ENCODE data around the gene CYP21A2.
A peak's percentile ranks its signal among the peaks of the same experiment; 100 is the strongest.
"Not testable (repeated sequence)": the region's sequence is repeated elsewhere in the genome, so short reads cannot be mapped to it uniquely, and the experiment has no call there.

The CYP21A2 gene

DNA sequence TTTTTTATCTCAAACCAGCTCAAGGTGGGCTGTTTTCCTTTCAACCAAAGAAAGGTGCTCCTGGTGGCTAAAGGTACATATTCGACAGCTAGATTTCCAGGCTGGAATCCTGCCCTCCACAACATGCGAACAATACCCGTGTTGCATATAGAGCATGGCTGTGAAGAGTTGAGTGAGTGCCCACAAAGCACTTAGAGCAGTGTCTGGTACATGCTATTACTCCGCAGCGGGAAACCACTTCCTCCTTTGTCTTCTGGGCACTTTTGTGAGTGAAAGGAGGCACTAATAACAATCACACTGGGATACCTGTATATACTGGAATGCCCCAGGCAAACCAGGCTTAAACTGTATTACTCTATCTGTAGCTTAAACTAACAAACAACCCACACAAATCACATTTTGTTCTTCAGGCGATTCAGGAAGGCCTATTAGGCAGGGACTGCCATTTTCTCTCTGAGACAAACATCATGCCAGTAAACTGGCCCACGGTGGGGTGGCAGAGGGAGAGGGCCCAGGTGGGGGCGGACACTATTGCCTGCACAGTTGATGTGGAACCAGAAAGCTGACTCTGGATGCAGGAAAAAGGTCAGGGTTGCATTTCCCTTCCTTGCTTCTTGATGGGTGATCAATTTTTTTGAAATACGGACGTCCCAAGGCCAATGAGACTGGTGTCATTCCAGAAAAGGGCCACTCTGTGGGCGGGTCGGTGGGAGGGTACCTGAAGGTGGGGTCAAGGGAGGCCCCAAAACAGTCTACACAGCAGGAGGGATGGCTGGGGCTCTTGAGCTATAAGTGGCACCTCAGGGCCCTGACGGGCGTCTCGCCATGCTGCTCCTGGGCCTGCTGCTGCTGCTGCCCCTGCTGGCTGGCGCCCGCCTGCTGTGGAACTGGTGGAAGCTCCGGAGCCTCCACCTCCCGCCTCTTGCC lies at the start of gene CYP21A2:
Gene CYP21A2, plus strand, starts transcription at position 818 of the 927 bp plus-strand sequence. Its CDS starts 8 bp downstream, at position 826.
- not testable (repeated sequence) for DNase-seq (ENCODE audit: low spot score)

DNA sequence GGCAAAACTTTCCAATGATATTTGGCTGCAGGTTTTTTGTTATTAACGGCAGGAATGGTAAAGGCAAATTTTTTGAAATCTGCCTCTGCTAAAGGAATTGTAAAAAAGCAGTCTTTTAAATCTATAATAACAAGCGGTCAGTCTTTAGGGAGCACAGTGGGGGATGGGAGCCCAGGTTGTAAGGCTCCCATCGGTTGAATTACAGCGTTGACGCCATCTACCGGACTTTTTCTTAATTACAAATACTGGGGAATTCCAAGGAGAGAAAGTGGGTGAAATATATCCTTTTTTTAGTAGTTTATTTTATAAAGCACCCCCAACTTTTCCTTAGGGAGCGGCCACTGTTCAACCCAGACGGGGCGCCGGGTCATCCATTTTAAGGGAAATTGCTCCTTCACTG lies 48.9 kb upstream of the CYP21A2 start:
- DNase-seq (ENCODE audit: low spot score) = not testable (repeated sequence)

DNA sequence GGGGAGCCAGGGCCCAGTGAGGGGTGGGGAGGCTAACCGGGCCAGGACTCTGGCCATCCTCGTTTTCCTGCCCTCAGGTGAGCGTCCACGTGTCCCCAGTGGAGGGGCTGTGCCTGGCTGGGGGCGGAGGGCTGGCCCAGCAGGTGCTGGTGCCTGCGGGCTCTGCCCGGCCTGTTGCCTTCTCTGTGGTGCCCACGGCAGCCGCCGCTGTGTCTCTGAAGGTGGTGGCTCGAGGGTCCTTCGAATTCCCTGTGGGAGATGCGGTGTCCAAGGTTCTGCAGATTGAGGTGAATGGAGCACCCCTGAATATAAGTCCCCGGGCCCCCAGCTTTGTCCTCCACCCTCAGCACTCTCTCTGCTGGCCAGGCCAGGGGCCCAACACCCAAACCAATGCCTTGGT lies 43.8 kb upstream of the CYP21A2 start:
- not testable (repeated sequence) for DNase-seq (ENCODE audit: low spot score)

DNA sequence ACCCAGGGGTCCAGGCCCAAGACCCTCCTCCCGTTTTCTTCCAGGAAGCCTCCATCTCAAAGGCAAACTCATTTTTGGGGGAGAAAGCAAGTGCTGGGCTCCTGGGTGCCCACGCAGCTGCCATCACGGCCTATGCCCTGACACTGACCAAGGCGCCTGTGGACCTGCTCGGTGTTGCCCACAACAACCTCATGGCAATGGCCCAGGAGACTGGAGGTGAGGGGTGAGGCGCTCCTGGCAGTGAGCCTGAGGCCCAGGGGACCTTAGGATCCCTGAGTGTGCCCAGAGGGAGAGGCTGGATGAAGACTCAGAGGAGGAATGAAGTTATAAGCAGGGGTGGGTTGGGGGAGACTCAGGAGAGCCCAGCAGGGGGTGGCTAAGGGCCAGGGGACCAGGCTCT lies 41.8 kb upstream of the CYP21A2 start:
- DNase-seq (ENCODE audit: low spot score) = not testable (repeated sequence)

DNA sequence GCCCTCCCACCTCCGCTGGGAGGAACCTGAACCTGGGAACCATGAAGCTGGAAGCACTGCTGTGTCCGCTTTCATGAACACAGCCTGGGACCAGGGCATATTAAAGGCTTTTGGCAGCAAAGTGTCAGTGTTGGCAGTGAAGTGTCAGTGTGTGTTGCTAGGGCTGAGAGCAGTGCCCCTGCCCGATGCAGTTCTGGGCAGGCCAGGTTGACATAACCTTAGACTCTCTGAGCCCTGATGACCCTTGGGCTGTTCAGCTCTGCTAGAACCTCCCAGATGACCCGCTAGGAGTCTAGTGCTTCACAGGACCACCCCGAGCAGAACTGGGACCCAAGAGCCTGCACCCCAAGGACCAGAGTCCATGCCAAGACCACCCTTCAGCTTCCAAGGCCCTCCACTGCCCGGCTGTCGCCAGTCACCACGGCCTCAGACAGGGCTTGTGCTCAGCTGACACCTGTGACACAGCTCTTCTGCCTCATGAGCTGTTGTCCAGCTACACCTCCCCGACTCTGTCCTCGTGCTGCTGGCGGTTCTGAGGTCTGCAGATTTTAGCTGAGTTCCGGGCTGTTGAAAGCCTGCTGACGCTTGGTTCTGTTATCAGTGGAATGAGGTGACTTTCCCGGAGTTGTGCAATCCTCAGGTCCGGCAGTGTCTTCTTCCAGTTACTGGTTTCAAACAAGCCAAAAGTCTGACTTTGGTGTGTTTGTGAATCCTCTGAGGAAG lies 35.5 kb upstream of the CYP21A2 start:
- not testable (repeated sequence) for DNase-seq (ENCODE audit: low spot score)

DNA sequence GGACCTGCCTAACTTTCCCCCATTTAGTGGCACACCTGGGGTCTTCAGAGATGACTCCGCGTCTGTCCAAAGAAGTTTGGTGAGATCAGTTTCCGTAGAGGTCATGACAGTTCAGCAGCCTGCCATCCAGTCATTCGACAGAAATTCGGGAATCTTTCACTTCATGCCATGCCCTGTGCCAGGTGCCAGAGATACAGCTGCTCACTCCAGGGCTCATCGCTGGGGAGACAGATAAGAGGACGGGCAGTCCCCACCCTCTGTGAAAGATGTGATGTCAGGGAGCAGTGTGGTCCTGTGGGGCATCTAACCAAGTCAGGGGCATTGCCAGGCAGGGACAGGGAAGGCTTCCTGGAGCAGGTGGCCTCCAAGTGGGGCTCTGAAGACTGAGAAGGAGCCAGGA lies 34.9 kb upstream of the CYP21A2 start:
- not testable (repeated sequence) for DNase-seq (ENCODE audit: low spot score)

DNA sequence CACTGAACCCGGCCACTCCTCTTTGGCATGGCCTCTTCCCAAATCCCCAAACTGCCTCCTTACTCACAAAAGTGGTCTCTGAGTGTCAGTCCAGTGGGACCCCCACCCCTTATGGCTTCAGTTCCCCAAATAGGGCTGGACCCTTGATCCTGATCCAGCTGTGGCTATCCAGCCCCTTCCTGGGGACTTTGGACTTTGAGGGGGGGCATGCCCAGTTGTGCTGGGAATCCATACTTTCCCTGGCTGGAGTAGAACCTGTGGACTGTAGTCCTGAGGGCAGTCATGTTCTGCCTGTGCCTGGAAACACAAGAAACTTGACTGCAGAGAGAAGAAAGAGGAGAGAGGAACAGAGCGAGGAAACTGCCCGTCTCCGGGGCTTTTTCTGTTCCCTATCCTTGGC lies 33.8 kb upstream of the CYP21A2 start:
- DNase-seq (ENCODE audit: low spot score) = not testable (repeated sequence)

DNA sequence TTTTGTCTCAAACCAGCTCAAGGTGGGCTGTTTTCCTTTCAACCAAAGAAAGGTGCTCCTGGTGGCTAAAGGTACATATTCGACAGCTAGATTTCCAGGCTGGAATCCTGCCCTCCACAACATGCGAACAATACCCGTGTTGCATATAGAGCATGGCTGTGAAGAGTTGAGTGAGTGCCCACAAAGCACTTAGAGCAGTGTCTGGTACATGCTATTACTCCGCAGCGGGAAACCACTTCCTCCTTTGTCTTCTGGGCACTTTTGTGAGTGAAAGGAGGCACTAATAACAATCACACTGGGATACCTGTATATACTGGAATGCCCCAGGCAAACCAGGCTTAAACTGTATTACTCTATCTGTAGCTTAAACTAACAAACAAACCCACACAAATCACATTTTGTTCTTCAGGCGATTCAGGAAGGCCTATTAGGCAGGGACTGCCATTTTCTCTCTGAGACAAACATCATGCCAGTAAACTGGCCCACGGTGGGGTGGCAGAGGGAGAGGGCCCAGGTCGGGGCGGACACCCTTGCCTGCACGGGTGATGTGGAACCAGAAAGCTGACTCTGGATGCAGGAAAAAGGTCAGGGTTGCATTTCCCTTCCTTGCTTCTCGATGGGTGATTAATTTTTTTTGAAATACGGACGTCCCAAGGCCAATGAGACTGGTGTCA lies 33.2 kb upstream of the CYP21A2 start:
- DNase-seq (ENCODE audit: low spot score) = peak; percentile 0

DNA sequence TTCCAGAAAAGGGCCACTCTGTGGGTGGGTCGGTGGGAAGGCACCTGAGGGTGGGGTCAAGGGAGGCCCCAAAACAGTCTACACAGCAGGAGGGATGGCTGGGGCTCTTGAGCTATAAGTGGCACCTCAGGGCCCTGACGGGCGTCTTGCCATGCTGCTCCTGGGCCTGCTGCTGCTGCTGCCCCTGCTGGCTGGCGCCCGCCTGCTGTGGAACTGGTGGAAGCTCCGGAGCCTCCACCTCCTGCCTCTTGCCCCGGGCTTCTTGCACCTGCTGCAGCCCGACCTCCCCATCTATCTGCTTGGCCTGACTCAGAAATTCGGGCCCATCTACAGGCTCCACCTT lies 32.7 kb upstream of the CYP21A2 start:
- DNase-seq (ENCODE audit: low spot score) = not testable (repeated sequence)

DNA sequence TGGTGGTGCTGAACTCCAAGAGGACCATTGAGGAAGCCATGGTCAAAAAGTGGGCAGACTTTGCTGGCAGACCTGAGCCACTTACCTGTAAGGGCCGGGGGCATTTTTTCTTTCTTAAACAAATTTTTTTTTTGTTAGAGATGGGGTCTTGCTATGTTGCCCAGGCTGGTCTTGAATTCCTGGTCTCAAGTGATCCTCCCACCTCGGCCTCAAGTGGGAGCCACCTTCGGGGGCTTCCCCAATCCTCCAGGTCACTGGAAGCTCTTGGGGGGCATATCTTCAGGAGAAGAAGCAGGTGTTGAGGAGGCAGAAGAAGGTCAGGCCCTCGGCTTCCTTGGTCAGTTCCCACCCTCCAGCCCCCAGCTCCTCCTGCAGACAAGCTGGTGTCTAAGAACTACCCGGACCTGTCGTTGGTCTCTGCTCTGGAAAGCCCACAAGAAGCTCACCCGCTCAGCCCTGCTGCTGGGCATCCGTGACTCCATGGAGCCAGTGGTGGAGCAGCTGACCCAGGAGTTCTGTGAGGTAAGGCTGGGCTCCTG lies 32.2 kb upstream of the CYP21A2 start:
- DNase-seq (ENCODE audit: low spot score) = not testable (repeated sequence)

DNA sequence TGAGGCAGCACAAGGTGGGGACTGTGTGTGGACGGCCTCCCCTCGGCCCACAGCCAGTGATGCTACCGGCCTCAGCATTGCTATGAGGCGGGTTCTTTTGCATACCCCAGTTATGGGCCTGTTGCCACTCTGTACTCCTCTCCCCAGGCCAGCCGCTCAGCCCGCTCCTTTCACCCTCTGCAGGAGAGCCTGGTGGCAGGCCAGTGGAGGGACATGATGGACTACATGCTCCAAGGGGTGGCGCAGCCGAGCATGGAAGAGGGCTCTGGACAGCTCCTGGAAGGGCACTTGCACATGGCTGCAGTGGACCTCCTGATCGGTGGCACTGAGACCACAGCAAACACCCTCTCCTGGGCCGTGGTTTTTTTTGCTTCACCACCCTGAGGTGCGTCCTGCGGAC lies 31.1 kb upstream of the CYP21A2 start:
- not testable (repeated sequence) for DNase-seq (ENCODE audit: low spot score)

DNA sequence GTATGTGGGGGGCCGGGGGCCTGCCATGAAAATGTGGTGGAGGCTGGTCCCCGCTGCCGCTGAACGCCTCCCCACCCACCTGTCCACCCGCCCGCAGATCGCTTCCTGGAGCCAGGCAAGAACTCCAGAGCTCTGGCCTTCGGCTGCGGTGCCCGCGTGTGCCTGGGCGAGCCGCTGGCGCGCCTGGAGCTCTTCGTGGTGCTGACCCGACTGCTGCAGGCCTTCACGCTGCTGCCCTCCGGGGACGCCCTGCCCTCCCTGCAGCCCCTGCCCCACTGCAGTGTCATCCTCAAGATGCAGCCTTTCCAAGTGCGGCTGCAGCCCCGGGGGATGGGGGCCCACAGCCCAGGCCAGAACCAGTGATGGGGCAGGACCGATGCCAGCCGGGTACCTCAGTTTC lies 30.2 kb upstream of the CYP21A2 start:
- not testable (repeated sequence) for DNase-seq (ENCODE audit: low spot score)

DNA sequence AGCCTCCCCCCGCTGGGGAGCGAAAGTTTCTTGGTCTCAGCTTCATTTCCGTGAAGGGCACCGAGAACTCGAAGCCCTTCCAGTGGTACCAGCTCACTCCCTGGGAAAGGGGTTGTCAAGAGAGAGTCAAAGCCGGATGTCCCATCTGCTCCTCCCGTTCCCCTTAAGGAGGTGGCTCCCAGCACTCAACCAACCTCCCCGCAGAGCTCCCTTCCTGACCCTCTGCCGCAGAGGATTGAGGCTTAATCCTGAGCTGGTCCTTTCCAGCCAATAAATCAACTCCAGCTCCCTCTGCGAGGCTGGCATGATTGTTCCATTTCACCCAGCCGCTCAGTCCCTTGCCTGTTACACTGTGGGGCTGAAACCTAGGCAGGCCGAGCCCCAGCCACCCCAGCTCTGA lies 29.6 kb upstream of the CYP21A2 start:
- not testable (repeated sequence) for DNase-seq (ENCODE audit: low spot score)

DNA sequence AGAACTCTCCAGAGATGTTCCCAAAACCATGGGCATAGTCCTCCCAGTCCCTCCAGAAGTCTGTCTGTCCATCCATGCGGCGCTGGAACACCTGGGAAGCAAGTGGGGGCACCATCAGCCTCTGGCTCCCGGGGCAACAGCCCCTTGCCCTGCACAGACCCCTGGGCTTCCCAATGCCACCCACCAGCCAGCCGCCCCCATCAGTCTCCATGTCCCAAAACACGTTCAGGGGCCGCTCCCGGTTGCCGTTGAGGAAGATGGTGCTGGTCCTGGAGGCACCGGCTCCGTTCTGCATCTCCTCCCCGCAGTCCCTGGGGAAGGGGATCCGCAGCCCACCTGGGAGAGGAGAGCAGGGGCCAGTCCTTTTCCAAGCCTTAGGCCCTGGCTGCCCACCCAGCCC lies 28.7 kb upstream of the CYP21A2 start:
- not testable (repeated sequence) for DNase-seq (ENCODE audit: low spot score)

DNA sequence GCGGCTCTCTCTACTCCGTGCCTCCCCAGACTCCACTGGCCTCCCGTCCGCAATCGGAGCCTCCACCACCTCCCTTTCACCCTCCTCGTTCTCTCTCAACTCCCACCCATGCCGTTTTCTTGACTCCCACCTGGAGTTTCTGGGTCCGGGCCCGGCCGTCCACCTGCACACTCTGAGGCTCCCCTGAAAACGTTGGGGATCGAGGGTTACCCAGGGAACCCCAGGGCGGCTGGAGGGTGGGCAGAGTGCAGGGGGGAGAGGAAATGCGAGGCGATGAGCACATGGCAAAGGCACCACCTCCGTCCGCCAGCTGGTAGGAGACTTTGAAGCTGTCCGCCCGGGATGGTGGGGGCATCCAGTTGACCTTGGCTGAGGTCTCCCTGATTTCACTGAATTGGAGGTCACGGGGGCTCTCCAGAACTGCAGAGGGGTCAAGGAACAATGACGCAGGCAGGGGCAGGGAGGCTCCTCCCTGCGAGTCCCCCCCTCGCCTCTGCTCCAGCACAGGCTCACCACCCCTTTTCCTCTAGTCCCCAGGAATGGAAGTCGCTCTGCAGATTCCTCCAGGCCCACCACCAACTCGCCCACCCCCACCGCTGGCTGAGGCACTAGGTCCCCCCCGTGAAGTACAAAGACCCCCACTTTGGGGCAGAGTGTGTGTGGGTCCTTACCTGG lies 27.2 kb upstream of the CYP21A2 start:
- DNase-seq (ENCODE audit: low spot score) = not testable (repeated sequence)

DNA sequence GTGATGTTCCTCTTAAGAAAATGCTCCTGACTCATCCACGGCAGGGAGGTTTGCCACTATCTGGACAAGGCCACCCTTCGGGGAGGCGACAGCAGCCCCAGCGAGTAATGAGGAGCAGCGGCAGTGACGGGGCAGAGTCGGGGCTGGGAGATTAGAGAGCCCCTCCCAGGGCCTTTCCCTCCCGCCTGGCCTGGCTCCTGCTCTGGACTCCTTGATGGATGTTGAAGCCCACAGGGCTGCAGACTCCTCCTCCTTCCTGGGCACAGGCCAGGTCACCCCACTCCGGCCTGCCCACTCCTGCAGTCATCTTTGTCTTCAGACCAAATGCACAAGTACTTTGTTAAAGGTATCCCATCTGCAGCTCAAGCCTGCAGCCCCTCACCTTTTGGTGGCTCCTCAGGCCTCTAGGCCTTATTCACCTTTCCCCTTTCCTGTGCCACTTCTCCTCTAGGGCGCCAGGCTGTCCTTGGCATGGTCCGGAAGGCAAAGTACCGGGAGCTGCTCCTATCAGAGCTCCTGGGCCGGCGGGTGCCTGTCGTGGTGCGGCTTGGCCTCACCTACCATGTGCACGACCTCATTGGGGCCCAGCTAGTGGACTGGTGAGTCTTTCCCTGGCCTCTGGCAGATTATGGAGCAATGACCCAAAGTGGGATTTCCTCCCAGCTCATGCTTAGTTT lies 25.1 kb upstream of the CYP21A2 start:
- DNase-seq (ENCODE audit: low spot score) = not testable (repeated sequence)

DNA sequence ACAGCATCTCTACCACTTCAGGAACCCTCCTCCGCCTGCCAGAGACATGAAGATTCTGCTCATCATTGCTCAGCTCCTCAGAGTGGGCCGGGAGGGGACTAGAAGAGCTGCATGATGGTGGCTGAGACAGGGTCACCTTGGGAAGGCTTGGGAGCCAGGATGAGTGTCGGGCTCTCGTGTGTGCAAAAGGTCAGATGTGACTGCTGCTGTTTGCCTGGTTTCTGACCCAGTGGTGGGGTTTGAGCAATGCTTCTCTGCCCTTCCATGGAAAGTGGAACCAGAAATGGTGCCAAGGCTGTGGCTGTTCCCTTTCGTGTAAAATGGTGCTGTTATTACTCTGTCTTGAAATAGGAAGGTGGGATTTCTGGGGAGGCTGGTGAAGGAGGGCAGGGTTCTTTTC lies 24.5 kb upstream of the CYP21A2 start:
- DNase-seq (ENCODE audit: low spot score) = not testable (repeated sequence)

DNA sequence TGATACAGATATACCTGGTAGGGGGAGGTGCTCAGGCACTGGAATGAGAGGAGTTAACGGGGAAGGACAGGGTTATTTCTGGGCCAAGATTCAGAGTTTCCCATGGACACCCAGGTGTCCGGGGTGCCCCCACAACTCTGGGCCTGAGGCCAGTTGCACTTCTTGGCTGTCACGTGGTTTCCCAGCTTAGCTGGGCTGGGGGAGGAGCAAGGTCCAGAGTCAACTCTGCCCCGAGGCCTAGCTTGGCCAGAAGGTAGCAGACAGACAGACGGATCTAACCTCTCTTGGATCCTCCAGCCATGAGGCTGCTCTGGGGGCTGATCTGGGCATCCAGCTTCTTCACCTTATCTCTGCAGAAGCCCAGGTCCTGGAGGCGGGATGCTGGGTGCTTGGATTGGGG lies 23.7 kb upstream of the CYP21A2 start, which contains the start of gene C4B:
Gene C4B, plus strand, starts transcription at position 249 of the 400 bp plus-strand sequence. Its CDS starts 51 bp downstream, at position 300.
- DNase-seq (ENCODE audit: low spot score) = not testable (repeated sequence)

DNA sequence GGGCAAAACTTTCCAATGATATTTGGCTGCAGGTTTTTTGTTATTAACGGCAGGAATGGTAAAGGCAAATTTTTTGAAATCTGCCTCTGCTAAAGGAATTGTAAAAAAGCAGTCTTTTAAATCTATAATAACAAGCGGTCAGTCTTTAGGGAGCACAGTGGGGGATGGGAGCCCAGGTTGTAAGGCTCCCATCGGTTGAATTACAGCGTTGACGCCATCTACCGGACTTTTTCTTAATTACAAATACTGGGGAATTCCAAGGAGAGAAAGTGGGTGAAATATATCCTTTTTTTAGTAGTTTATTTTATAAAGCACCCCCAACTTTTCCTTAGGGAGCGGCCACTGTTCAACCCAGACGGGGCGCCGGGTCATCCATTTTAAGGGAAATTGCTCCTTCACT lies 16.1 kb upstream of the CYP21A2 start:
- DNase-seq (ENCODE audit: low spot score) = not testable (repeated sequence)

DNA sequence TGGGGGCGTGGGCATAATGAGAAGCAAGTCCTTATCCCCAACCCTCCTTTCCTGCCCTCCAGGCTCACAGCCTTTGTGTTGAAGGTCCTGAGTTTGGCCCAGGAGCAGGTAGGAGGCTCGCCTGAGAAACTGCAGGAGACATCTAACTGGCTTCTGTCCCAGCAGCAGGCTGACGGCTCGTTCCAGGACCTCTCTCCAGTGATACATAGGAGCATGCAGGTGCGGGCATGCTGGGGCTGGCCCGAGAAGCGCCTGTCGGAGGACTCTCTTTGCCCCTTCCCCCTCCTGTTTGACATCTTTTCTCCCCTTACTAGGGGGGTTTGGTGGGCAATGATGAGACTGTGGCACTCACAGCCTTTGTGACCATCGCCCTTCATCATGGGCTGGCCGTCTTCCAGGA lies 9.6 kb upstream of the CYP21A2 start:
- DNase-seq (ENCODE audit: low spot score) = not testable (repeated sequence)

DNA sequence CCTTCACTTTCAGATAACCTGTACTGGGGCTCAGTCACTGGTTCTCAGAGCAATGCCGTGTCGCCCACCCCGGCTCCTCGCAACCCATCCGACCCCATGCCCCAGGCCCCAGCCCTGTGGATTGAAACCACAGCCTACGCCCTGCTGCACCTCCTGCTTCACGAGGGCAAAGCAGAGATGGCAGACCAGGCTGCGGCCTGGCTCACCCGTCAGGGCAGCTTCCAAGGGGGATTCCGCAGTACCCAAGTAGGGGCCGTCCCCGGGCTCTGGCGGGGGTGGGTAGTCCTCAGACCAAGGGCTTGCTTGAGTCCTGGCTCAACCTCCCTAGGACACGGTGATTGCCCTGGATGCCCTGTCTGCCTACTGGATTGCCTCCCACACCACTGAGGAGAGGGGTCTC lies 8.7 kb upstream of the CYP21A2 start:
- not testable (repeated sequence) for DNase-seq (ENCODE audit: low spot score)
